HepG2 (cell line): ENCODE results near the gene CUL5. TPM values are rescaled to one million over a fixed set of nuclear protein-coding genes. Genes with fewer than 3 reads are reported as not detected.

ENCODE experiments used
- ETV6 ChIP-seq: sonication (generic); formaldehyde crosslinking; conservative IDR thresholded peaks from 2 replicates; pipeline ENCODE4 v1.4.0; 2020; ENCODE audit warnings: missing genetic modification reagents
- HNRNPLL ChIP-seq: fragments of 200-400 bp; formaldehyde crosslinking; IDR thresholded peaks from 2 replicates; pipeline ENCODE4 v1.6.1; 2017; ENCODE audit warnings: mild to moderate bottlenecking, low read depth, low read length; ENCODE audit not compliant: poor library complexity, severe bottlenecking
- HOXA9 ChIP-seq: sonication (generic); formaldehyde crosslinking; IDR thresholded peaks from 2 replicates; pipeline ENCODE4 v1.8.1; 2022; ENCODE audit warnings: missing genetic modification reagents, mild to moderate bottlenecking, moderate library complexity, borderline replicate concordance
- RFXAP ChIP-seq: sonication (generic); formaldehyde crosslinking; IDR thresholded peaks from 2 replicates; pipeline ENCODE4 v1.4.0; 2020; ENCODE audit warnings: missing genetic modification reagents, borderline replicate concordance
- ZFAT ChIP-seq: sonication (generic); formaldehyde crosslinking; conservative IDR thresholded peaks from 2 replicates; pipeline ENCODE4 v1.8.1; 2023; ENCODE audit warnings: missing genetic modification reagents, inconsistent platforms
- ZNF136 ChIP-seq: sonication (generic); formaldehyde crosslinking; IDR thresholded peaks from 2 replicates; pipeline ENCODE4 v1.8.1; 2022; ENCODE audit warnings: low read depth, mild to moderate bottlenecking, moderate library complexity, missing genetic modification reagents
- ZNF260 ChIP-seq: sonication (generic); formaldehyde crosslinking; IDR thresholded peaks from 2 replicates; pipeline ENCODE4 v1.4.0; 2020; ENCODE audit warnings: missing genetic modification reagents, low read depth, mild to moderate bottlenecking, borderline replicate concordance
- ZNF510 ChIP-seq: sonication (generic); formaldehyde crosslinking; IDR thresholded peaks from 2 replicates; pipeline ENCODE4 v1.4.0; 2020; ENCODE audit warnings: low read depth, mild to moderate bottlenecking, missing genetic modification reagents
- ZNF552 ChIP-seq: sonication (generic); formaldehyde crosslinking; IDR thresholded peaks from 2 replicates; pipeline ENCODE4 v1.9.0; 2022; ENCODE audit warnings: missing genetic modification reagents, mild to moderate bottlenecking, borderline replicate concordance
- ZNF605 ChIP-seq: sonication (generic); formaldehyde crosslinking; IDR thresholded peaks from 2 replicates; pipeline ENCODE4 v1.8.0; 2022; ENCODE audit warnings: mild to moderate bottlenecking, missing genetic modification reagents
- ZNF644 ChIP-seq: IDR thresholded peaks from 2 replicates; pipeline ENCODE4 v1.6.1; 2016; ENCODE audit warnings: low read depth
- polyA plus RNA-seq, 8 experiments: library from polyadenylated mRNA; depleted of rRNA in 3 of 8; stranded (reverse) in 7 of 8; unstranded in 1 of 8; fragments of >200 nt; fragmentation: Illumina TruSeq in 4 of 8; extraction: Trizol in 4 of 8; gene quantifications; 2 replicates each; pipeline versions ENCODE4 v1.2.1 to v1.2.3, GENCODE V29; 2011 to 2016; ENCODE audit warnings: low read depth in 4 of 8, missing spikeins in 1 of 8, mixed read lengths in 1 of 8; ENCODE audit not compliant: insufficient read depth in 1 of 8
- total RNA-seq, 5 experiments: library from RNA; depleted of rRNA; stranded (reverse); fragments of >200 nt; fragmentation: Illumina TruSeq; extraction: Trizol; gene quantifications; 2 replicates each; pipeline ENCODE4 v1.2.3, GENCODE V29; 2016; ENCODE audit warnings: low read depth in 1 of 5
- TF ChIP-seq, protein P1 (sequence below): sonication (generic); formaldehyde crosslinking; IDR thresholded peaks from 2 replicates; pipeline ENCODE4 v1.4.0; 2020; ENCODE audit warnings: mild to moderate bottlenecking, missing genetic modification reagents
- TF ChIP-seq, protein P2 (sequence below): sonication (generic); formaldehyde crosslinking; IDR thresholded peaks from 2 replicates; pipeline ENCODE4 v1.4.0; 2020; ENCODE audit warnings: missing genetic modification reagents
- TF ChIP-seq, protein P3 (sequence below): sonication (generic); formaldehyde crosslinking; IDR thresholded peaks from 2 replicates; pipeline ENCODE4 v1.8.0; 2022; ENCODE audit warnings: missing genetic modification reagents, mild to moderate bottlenecking, moderate library complexity, borderline replicate concordance
- TF ChIP-seq, protein P4 (sequence below): sonication (generic); formaldehyde crosslinking; IDR thresholded peaks from 2 replicates; pipeline ENCODE4 v1.8.1; 2023; ENCODE audit warnings: mild to moderate bottlenecking, missing genetic modification reagents
- TF ChIP-seq, protein P5 (sequence below): sonication (generic); formaldehyde crosslinking; IDR thresholded peaks from 2 replicates; pipeline ENCODE4 v1.8.1; 2022; ENCODE audit warnings: mild to moderate bottlenecking, missing genetic modification reagents
- TF ChIP-seq, protein P6 (sequence below): sonication (generic); formaldehyde crosslinking; conservative IDR thresholded peaks from 2 replicates; pipeline ENCODE4 v1.4.0; 2020; ENCODE audit warnings: missing genetic modification reagents
- TF ChIP-seq, protein P7 (sequence below): sonication (generic); formaldehyde crosslinking; IDR thresholded peaks from 2 replicates; pipeline ENCODE4 v1.5.0; 2020; ENCODE audit warnings: missing genetic modification reagents

Gene CUL5
- total and polyA plus RNA-seq, 2 of the 13 experiments (the other 11 are each of a cell fraction or from before 2014, with no cell fraction given) = 7.0 to 24.7 TPM

DNA sequence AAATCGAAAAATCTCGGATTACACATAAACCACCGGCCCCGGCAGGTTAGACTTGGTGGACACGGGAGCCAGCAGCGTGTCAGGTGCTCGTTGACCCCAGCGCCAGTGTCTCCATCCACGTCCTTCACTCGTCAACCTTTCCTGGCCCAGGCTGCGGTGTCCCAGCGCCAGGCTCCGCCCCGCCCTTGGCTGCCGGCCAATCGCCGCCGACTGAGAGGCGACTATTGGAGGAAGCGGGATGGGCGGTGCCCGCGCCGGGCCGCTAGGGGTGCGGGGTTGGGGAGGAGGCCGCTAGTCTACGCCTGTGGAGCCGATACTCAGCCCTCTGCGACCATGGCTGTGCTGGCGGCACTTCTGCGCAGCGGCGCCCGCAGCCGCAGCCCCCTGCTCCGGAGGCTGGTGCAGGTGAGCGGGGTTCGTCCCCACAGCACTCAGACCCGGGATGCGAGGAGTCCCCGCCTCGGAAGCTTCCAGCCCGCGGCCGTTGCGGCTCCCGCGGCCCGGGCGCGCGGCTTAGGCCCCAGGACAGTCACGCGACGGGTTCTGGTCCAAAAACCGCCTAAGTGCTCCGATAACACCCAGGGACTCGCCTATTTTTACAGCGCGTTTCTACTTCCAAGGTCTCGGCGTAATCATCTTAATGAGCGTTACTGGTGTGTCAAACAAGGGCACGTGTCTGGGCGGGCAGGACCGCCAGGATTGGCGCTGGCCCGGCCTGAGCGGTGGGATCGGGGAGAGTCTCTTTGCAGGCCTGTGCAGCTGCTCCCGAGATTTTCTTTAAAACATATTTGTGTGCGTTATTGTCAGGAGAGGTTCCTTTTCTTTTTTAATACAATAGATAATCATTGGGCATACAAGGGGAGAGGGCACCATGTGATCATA, 112.8 kb downstream of the CUL5 start, which contains the start of gene ACAT1 (continued):
- TF ChIP-seq, protein P1, sequence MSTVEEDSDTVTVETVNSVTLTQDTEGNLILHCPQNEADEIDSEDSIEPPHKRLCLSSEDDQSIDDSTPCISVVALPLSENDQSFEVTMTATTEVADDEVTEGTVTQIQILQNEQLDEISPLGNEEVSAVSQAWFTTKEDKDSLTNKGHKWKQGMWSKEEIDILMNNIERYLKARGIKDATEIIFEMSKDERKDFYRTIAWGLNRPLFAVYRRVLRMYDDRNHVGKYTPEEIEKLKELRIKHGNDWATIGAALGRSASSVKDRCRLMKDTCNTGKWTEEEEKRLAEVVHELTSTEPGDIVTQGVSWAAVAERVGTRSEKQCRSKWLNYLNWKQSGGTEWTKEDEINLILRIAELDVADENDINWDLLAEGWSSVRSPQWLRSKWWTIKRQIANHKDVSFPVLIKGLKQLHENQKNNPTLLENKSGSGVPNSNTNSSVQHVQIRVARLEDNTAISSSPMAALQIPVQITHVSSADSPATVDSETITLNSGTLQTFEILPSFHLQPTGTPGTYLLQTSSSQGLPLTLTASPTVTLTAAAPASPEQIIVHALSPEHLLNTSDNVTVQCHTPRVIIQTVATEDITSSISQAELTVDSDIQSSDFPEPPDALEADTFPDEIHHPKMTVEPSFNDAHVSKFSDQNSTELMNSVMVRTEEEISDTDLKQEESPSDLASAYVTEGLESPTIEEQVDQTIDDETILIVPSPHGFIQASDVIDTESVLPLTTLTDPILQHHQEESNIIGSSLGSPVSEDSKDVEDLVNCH = no peak
- TF ChIP-seq RFXAP (CRISPR knock-in tag) = peak; percentile 71; the same call in 1 of the 2 replicates
- TF ChIP-seq, protein P2, sequence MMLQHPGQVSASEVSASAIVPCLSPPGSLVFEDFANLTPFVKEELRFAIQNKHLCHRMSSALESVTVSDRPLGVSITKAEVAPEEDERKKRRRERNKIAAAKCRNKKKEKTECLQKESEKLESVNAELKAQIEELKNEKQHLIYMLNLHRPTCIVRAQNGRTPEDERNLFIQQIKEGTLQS = 0 out of 2 replicates have a peak, but pooled peaks have one; percentile 18
- TF ChIP-seq ZNF260 (CRISPR knock-in tag) = no peak
- TF ChIP-seq ZFAT (CRISPR knock-in tag) = no peak
- no peak for TF ChIP-seq ZNF136 (CRISPR knock-in tag)
- no peak for TF ChIP-seq ZNF510
- peak; percentile 57; the same call in 1 of the 2 replicates for TF ChIP-seq ETV6 (CRISPR knock-in tag)
- peak; percentile 97 for TF ChIP-seq HNRNPLL
- TF ChIP-seq, protein P3, sequence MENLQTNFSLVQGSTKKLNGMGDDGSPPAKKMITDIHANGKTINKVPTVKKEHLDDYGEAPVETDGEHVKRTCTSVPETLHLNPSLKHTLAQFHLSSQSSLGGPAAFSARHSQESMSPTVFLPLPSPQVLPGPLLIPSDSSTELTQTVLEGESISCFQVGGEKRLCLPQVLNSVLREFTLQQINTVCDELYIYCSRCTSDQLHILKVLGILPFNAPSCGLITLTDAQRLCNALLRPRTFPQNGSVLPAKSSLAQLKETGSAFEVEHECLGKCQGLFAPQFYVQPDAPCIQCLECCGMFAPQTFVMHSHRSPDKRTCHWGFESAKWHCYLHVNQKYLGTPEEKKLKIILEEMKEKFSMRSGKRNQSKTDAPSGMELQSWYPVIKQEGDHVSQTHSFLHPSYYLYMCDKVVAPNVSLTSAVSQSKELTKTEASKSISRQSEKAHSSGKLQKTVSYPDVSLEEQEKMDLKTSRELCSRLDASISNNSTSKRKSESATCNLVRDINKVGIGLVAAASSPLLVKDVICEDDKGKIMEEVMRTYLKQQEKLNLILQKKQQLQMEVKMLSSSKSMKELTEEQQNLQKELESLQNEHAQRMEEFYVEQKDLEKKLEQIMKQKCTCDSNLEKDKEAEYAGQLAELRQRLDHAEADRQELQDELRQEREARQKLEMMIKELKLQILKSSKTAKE (CRISPR knock-in tag) = no peak
- peak; percentile 71 for TF ChIP-seq ZNF605 (CRISPR knock-in tag)
- TF ChIP-seq, protein P4, sequence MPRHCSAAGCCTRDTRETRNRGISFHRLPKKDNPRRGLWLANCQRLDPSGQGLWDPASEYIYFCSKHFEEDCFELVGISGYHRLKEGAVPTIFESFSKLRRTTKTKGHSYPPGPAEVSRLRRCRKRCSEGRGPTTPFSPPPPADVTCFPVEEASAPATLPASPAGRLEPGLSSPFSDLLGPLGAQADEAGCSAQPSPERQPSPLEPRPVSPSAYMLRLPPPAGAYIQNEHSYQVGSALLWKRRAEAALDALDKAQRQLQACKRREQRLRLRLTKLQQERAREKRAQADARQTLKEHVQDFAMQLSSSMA = 0 out of 2 replicates have a peak, but pooled peaks have one; percentile 78
- no peak for TF ChIP-seq ZNF552
- no peak for TF ChIP-seq HOXA9 (CRISPR knock-in tag)
- TF ChIP-seq, protein P5, sequence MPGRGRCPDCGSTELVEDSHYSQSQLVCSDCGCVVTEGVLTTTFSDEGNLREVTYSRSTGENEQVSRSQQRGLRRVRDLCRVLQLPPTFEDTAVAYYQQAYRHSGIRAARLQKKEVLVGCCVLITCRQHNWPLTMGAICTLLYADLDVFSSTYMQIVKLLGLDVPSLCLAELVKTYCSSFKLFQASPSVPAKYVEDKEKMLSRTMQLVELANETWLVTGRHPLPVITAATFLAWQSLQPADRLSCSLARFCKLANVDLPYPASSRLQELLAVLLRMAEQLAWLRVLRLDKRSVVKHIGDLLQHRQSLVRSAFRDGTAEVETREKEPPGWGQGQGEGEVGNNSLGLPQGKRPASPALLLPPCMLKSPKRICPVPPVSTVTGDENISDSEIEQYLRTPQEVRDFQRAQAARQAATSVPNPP (CRISPR knock-in tag) = peak; percentile 80
- TF ChIP-seq, protein P6, sequence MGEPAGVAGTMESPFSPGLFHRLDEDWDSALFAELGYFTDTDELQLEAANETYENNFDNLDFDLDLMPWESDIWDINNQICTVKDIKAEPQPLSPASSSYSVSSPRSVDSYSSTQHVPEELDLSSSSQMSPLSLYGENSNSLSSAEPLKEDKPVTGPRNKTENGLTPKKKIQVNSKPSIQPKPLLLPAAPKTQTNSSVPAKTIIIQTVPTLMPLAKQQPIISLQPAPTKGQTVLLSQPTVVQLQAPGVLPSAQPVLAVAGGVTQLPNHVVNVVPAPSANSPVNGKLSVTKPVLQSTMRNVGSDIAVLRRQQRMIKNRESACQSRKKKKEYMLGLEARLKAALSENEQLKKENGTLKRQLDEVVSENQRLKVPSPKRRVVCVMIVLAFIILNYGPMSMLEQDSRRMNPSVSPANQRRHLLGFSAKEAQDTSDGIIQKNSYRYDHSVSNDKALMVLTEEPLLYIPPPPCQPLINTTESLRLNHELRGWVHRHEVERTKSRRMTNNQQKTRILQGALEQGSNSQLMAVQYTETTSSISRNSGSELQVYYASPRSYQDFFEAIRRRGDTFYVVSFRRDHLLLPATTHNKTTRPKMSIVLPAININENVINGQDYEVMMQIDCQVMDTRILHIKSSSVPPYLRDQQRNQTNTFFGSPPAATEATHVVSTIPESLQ (CRISPR knock-in tag) = no peak
- 0 out of 2 replicates have a peak, but pooled peaks have one; percentile 38 for TF ChIP-seq ZNF644 (CRISPR knock-in tag)
- TF ChIP-seq, protein P7, sequence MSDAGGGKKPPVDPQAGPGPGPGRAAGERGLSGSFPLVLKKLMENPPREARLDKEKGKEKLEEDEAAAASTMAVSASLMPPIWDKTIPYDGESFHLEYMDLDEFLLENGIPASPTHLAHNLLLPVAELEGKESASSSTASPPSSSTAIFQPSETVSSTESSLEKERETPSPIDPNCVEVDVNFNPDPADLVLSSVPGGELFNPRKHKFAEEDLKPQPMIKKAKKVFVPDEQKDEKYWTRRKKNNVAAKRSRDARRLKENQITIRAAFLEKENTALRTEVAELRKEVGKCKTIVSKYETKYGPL (CRISPR knock-in tag) = no peak
